ENCODE measurements around the gene CDKAL1. TPM values are rescaled to one million over a fixed set of nuclear protein-coding genes. Genes with fewer than 3 reads are reported as not detected.

The CDKAL1 gene
- total and polyA plus RNA-seq, 2 of the 8 experiments (the other 6 are each of a cell fraction or from before 2014, with no cell fraction given), result 8.4 to 24.6 TPM

DNA sequence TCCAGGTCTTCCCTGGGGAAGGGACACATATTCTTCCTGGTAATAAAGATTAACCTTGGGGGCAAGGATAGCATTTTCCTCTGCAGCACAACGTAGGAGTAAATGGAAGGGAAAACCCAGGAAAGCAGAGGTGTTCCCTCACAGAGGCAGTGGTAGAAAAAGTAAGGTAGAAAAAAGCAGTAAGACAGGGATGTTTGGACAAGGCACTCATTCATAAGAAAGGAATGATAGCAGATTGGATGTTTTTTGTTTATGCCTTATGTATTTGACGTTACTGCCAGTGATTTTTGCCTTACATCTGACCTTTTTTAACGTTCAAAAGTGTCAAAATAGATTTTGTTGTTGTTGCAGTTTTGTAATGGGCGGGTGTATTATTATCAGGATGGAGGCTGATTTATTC is 395.0 kb downstream of the CDKAL1 start:
- no peak overlapping the region for H3K4me3 ChIP-seq (ENCODE audit: extremely low read depth in 1 of 4, insufficient read depth in 2 of 4, low read depth in 3 of 4, low read length in 4 of 4)
- no peak overlapping the region for H3K9ac ChIP-seq (replicated peaks in 1 of 4; ENCODE audit: extremely low read depth in 1 of 4, low read depth in 3 of 4, low read length in 3 of 4)
- no peak overlapping the region for H4K91ac ChIP-seq (replicated peaks; ENCODE audit: insufficient read length, low read length)
- H2AFZ ChIP-seq (ENCODE audit: low read length), result no peak overlapping the region
- no peaks in the 10 kb centered on the region for H4K20me1 ChIP-seq (replicated peaks in 1 of 2; ENCODE audit: control insufficient read depth in 1 of 2, insufficient read depth in 2 of 2, low read length in 2 of 2)
- CTCF ChIA-PET (ENCODE audit: partially characterized antibody), result no interaction called here
- no peak overlapping the region for H3K18ac ChIP-seq (ENCODE audit: extremely low read depth, low read length)
- H3K79me1 ChIP-seq (ENCODE audit: low read depth, low read length), result no peaks in the 10 kb centered on the region
- no peak overlapping the region for H2BK12ac ChIP-seq (ENCODE audit: low read depth, low read length)
- no peaks in the 10 kb centered on the region for H3K27me3 ChIP-seq (replicated peaks in 1 of 4; ENCODE audit: control insufficient read depth in 3 of 4, extremely low read depth in 1 of 4, insufficient read depth in 3 of 4, low read length in 3 of 4)
- no peak overlapping the region for H4K8ac ChIP-seq (ENCODE audit: extremely low read depth, insufficient read depth, low read length)
- H3K23me2 ChIP-seq (ENCODE audit: low read depth, low read length), result no peaks in the 10 kb centered on the region
- FAIRE-seq (no peak), DNase-seq (ENCODE audit: low read depth in 1 of 2, low spot score in 2 of 2) (no peak)
- no peak overlapping the region for H3K23ac ChIP-seq (ENCODE audit: insufficient read length)
- POLR2A ChIA-PET (ENCODE audit: partially characterized antibody), result no interaction called here
- no peak overlapping the region for H2BK120ac ChIP-seq (replicated peaks; ENCODE audit: low read depth, low read length)
- no peaks in the 10 kb centered on the region for H3K79me2 ChIP-seq (ENCODE audit: control insufficient read depth in 1 of 2, insufficient read depth in 2 of 2, low read length in 2 of 2)
- H2BK20ac ChIP-seq (ENCODE audit: low read length), result no peak overlapping the region
- TF ChIP-seq TCF12 (IDR thresholded peaks at IDR 0.05; ENCODE audit: low read depth, low read length) (no peak), RFX5 (IDR thresholded peaks at IDR 0.05; ENCODE audit: borderline replicate concordance, low read depth, low read length) (no peak), MAFK (IDR thresholded peaks at IDR 0.05; ENCODE audit: low read depth, low read length) (no peak), CREB1 (IDR thresholded peaks at IDR 0.05) (no peak), POLR2AphosphoS5 (IDR thresholded peaks at IDR 0.05; ENCODE audit: low read depth, low read length) (no peak), SP4 (IDR thresholded peaks at IDR 0.05; ENCODE audit: low read length) (no peak), TBP (IDR thresholded peaks at IDR 0.05; ENCODE audit: low read depth, low read length) (no peak), EGR1 (IDR thresholded peaks at IDR 0.05; ENCODE audit: borderline replicate concordance, low read depth, low read length) (no peak), CHD2 (IDR thresholded peaks at IDR 0.05; ENCODE audit: low read length) (no peak), CEBPB (IDR thresholded peaks at IDR 0.05; ENCODE audit: low read depth, low read length) (no peak)
- H2BK15ac ChIP-seq (ENCODE audit: low read length), result no peak overlapping the region
- no peak overlapping the region for H2AK5ac ChIP-seq (ENCODE audit: low read depth, low read length)
- no peak overlapping the region for H3K27ac ChIP-seq (ENCODE audit: low read depth, low read length)
- WGBS, 2 experiments (ENCODE audit: extremely low coverage in 1 of 2, insufficient coverage in 1 of 2, insufficient read length in 1 of 2, insufficient replicate concordance in 2 of 2, low coverage in 1 of 2, low lambda C conversion rate in 2 of 2, missing lambda C conversion rate in 1 of 2), result 79% methylated on average over 4 of the region's 4 CpGs; no CpG with 5 or more reads in 1 of the 2 experiments
- no peak overlapping the region for H3K4me2 ChIP-seq (ENCODE audit: insufficient read depth in 1 of 2, low read depth in 2 of 2, low read length in 2 of 2)
- H3K4me1 ChIP-seq (replicated peaks in 1 of 4; ENCODE audit: control insufficient read depth in 3 of 4, insufficient read depth in 4 of 4, low read length in 3 of 4), result no peaks in the 10 kb centered on the region; a peak in 1 of 7 replicates
- H4K5ac ChIP-seq (ENCODE audit: insufficient read length, low read depth, low read length), result no peak overlapping the region
- no peak overlapping the region for H3K4ac ChIP-seq (replicated peaks; ENCODE audit: insufficient read length, low read depth, low read length)
- H3K56ac ChIP-seq (replicated peaks; ENCODE audit: insufficient read length, low read depth, low read length), result no peak overlapping the region
- no peak overlapping the region for H3K14ac ChIP-seq (ENCODE audit: insufficient read length)
- H3K36me3 ChIP-seq (ENCODE audit: control insufficient read depth in 2 of 4, insufficient read depth in 4 of 4, low read length in 3 of 4), result no peaks in the 10 kb centered on the region
- H2BK5ac ChIP-seq (ENCODE audit: low read depth, low read length), result no peak overlapping the region
- H3K9me3 ChIP-seq (ENCODE audit: insufficient read depth in 2 of 2, low read depth in 1 of 2, low read length in 1 of 2), result no peaks in the 10 kb centered on the region

All from H1 (cell line).